Lower lobe of right lung (tissue), 2 donors: Measurements from ENCODE around the gene PMP22. TPM values are rescaled to one million over a fixed set of nuclear protein-coding genes. Genes with fewer than 3 reads are reported as not detected.

ENCODE experiments used
- ATAC-seq, 2 donors: fragments of 200-7000 bp; cut with Tn5 transposase; one replicate each; pipeline ENCODE4 v1.9.1; 2020 to 2022; ENCODE audit warnings: mild to moderate bottlenecking in 2 of 2, moderate library complexity in 2 of 2
- DNase-seq: peaks from one replicate; pipeline ENCODE4 v3.0.0-alpha.2; 2020
- H3K27ac ChIP-seq: fragments of 200-600 bp; one replicate; pipeline ENCODE4 v1.8.0; 2022
- H3K27me3 ChIP-seq: fragments of 200-600 bp; one replicate; pipeline ENCODE4 v1.8.0; 2022; ENCODE audit warnings: low read depth
- H3K36me3 ChIP-seq: fragments of 200-600 bp; one replicate; pipeline ENCODE4 v1.8.0; 2022; ENCODE audit warnings: mild to moderate bottlenecking
- H3K4me1 ChIP-seq: fragments of 200-600 bp; one replicate; pipeline ENCODE4 v1.8.0; 2022
- H3K4me3 ChIP-seq: fragments of 200-600 bp; one replicate; pipeline ENCODE4 v1.8.0; 2022; ENCODE audit warnings: mild to moderate bottlenecking
- H3K9me3 ChIP-seq: fragments of 200-600 bp; one replicate; pipeline ENCODE4 v1.8.0; 2022
- CTCF ChIP-seq: fragments of 200-600 bp; IDR thresholded peaks from one replicate; pipeline ENCODE4 v1.8.0; 2022; ENCODE audit warnings: antibody characterized with exemption, mild to moderate bottlenecking
- intact Hi-C: fragments of 100-400 bp; cut with DNase I; formaldehyde crosslinking; loops from one replicate; pipeline ENCODE4 v1.11.0; 2022
- microRNA-seq: library from miRNA; unstranded; fragments of <30 nt; microRNA quantifications from one replicate; pipeline ENCODE4 v1.2.0, GENCODE V29; 2020; ENCODE audit warnings: borderline number of aligned reads
- total RNA-seq: library from RNA; stranded (reverse); fragmentation: NEBNext Ultra II Directional; extraction: Animal tissue kit (Norgen Biotek cat#: 25700); gene quantifications from one replicate; pipeline ENCODE4 v1.2.1, GENCODE V29; 2021
- donor health status: DM: no; HTN: yes; CAD: no; lungs with severe emphysema.

Gene PMP22
- total RNA-seq, 1 donor from 2014 or later: 125 TPM

- Histone ChIP-seq H3K4me1 (peaks cover 8% of the 10 kb centered on the region), H3K36me3 (no peaks in the 10 kb centered on the region), H3K27ac (no peak overlapping the region), H3K4me3 (no peak overlapping the region), H3K27me3 (no peaks in the 10 kb centered on the region), H3K9me3 (no peaks in the 10 kb centered on the region)
- TF ChIP-seq CTCF: no peak
- intact Hi-C loops: no loop called here
- DNase-seq: no peak
- ATAC-seq: no peak
Measured at GRCh38 chr17:15181333-15181732, 83.8 kb downstream of the PMP22 start.

- Histone ChIP-seq H3K36me3 (no peaks in the 10 kb centered on the region), H3K27ac (no peak overlapping the region), H3K4me3 (no peak overlapping the region), H3K9me3 (no peaks in the 10 kb centered on the region), H3K27me3 (peaks cover 4% of the 10 kb centered on the region), H3K4me1 (no peaks in the 10 kb centered on the region)
- DNase-seq (no peak), ATAC-seq (no peak)
- intact Hi-C loops: no loop called here
- no peak for TF ChIP-seq CTCF
Measured at GRCh38 chr17:15180121-15180561, 85.0 kb downstream of the PMP22 start.

Small RNA genes lying within 50 kb of the gene (microRNA-seq; reads per million reads assigned to microRNA genes)
- gene MIR4731: 2.0 reads per million

Other genes with a start within 250 kb of the PMP22 start
- 2.2 TPM for gene TEKT3, start 76.3 kb upstream of the PMP22 start, total RNA-seq
- 13.4 TPM for gene CDRT4, start 202.3 kb upstream of the PMP22 start, total RNA-seq